ENCODE measurements around the gene ALPK1.

Gene ALPK1

GRCh38 chr4:112270640-112271421 lies 26.3 kb upstream of the ALPK1 start:
- no peak for DNase-seq (ENCODE audit: low spot score)
- no peak for TF ChIP-seq CTCF (IDR thresholded peaks at IDR 0.05; ENCODE audit: extremely low read depth, missing control alignments)

- DNase-seq (ENCODE audit: low spot score) = no peak
Measured at GRCh38 chr4:112272292-112272691, 24.9 kb upstream of the ALPK1 start.

GRCh38 chr4:112274959-112275358 lies 22.2 kb upstream of the ALPK1 start:
- DNase-seq (ENCODE audit: low spot score) = no peak
- TF ChIP-seq CTCF (IDR thresholded peaks at IDR 0.05; ENCODE audit: extremely low read depth, missing control alignments) = no peak

More at GRCh38 chr4:112272292-112272691, 24.9 kb upstream of the ALPK1 start:
- no peak for TF ChIP-seq CTCF (IDR thresholded peaks at IDR 0.05; ENCODE audit: extremely low read depth, missing control alignments)

- DNase-seq (ENCODE audit: low spot score) = no peak
- no peak for TF ChIP-seq CTCF (IDR thresholded peaks at IDR 0.05; ENCODE audit: extremely low read depth, missing control alignments)
Measured at GRCh38 chr4:112276113-112276512, 21.1 kb upstream of the ALPK1 start.

- no peak for TF ChIP-seq CTCF (IDR thresholded peaks at IDR 0.05; ENCODE audit: extremely low read depth, missing control alignments)
- no peak for DNase-seq (ENCODE audit: low spot score)
Measured at GRCh38 chr4:112277220-112277619, 19.9 kb upstream of the ALPK1 start.

- TF ChIP-seq CTCF (IDR thresholded peaks at IDR 0.05; ENCODE audit: extremely low read depth, missing control alignments) = no peak
Measured at GRCh38 chr4:112277705-112278448, 19.3 kb upstream of the ALPK1 start.

More at GRCh38 chr4:112277705-112278448, 19.3 kb upstream of the ALPK1 start:
- no peak for DNase-seq (ENCODE audit: low spot score)
